CD4-positive, alpha-beta T cell treated with Interferon gamma for 1 hour (primary cell): Measurements from ENCODE around the gene FGF6.
"Not testable (repeated sequence)": the region's sequence is repeated elsewhere in the genome, so short reads cannot be mapped to it uniquely, and the experiment has no call there.

ENCODE experiments used
- DNase-seq: peaks from one replicate; pipeline ENCODE4 v3.0.0-alpha.2; 2020

FGF6 gene

DNA sequence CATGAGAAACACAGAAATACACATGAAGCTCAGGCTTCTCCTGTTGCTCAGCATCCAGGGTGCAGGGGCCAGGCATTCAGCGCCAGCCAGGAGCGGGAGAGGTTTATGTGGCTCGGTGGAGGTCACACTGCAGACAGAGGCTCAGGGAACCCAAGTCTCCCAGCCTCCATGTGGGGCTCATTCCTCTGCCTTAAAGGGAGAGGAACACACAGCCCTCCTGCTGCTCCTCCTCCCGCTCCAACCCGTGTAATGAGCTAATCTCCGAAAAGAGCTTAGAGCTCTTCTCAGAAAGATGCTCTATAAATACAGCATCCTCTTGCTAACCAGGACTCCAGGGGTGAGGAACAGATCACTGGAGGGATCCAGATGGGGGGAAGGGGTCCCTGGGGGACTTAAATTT, 28.2 kb downstream of the FGF6 start:
- DNase-seq, result no peak

DNA sequence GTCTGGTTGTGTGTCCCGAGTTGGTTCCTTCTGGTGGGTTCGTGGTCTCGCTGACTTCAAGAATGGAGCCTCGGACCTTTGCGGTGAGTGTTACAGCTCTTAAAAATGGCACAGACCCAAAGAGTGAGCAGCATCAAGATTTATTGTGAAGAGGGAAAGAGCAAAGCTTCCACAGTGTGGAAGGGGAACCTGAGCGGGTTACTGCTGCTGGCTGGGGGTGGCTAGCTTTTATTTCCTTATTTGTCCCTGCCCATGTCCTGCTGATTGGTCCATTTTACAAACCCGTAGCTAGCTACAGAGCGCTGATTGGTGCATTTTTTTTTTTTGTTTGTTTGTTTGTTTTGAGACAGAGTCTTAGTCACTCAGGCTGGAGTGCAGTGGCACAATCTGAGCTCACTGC, 29.3 kb downstream of the FGF6 start:
- DNase-seq, result no peak

DNA sequence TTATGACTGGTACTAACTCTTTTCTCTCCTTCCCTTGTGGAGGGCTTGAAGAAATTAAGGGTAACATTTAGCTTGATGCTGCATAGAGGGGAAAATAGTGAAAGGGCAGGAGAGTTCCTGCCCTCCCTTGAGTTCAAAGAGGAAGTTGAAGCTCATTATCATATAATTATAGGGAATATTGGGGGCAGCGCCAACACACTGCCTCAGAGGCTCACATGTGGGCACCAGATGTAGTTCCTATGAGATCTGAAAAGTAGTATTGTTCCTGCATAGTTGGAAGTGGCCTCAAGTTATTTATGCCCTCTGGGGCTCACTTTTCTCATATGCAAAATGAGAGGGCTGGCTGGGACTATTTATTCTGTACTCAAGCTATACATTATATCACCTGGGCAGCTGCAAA, 33.1 kb downstream of the FGF6 start:
- no peak for DNase-seq

DNA sequence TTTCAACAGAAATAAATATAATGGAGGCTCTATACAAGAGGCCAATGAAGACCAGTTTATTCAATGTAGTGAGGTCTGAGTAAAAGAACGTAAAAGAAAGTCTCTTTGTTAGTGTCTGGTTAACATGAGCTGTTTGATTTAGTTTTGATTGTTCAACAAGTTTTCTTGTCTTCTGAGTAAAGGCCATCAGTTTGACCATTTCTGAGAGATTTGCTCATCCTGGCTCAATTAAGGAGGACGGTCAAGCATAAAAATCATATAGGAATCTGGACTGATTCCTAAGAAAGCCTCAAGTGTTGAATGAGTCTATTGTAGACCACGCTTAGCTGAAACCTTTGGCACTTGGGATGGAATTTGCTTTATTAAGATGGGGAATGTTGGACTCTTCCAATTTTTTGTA, 33.6 kb downstream of the FGF6 start:
- no peak for DNase-seq

DNA sequence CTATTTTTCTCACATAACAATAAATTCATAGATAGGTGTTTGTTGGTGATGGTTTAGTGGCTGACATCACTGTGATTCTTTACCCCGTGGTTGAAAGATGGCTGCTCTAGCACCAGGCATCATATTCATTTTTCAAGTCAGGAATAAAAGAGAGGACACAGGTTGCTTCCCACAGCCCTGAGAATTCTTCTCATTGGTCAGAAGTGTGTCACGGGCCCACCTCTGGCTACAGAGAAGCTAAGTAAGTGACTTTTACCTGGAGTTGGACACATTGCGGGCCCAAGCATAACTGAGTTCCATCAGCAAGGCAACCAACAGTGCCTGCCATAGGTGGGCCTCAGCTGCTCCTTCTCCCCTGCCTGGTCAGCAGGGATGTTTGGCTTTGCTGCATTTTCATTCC, 38.5 kb downstream of the FGF6 start:
- DNase-seq, result no peak

DNA sequence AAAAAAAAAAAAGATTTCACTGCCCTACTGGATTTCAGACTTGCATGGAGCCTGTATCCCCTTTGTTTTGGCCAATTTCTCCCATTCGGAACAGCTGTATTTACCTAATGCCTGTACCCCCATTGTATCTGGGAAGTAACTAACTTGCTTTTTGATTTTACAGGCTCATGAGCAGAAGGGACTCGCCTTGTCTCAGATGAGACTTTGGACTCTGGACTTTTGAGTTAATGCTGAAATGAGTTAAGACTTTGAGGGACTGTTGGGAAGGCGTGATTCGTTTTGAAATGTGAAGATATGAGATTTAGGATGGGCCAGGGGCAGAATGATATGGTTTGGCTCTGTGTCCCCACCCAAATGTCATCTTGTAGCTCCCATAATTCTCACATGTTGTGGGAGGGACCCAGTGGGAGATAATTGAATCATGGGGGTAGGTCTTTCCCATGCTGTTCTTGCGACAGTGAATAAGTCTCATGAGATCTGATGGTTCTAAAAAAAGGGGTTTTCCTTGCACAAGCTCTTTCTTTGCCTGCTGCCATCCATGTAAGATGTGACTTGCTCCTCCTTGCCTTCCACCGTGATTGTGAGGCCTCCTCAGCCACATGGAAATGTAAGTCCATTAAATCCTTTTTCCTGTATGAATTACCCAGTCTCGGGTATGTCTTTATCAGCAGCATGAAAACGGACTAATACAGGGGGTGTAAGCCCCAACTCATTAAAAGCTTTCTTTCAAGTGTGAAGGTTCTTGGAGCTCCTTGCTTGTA, 40.6 kb downstream of the FGF6 start:
- not testable (repeated sequence) for DNase-seq

DNA sequence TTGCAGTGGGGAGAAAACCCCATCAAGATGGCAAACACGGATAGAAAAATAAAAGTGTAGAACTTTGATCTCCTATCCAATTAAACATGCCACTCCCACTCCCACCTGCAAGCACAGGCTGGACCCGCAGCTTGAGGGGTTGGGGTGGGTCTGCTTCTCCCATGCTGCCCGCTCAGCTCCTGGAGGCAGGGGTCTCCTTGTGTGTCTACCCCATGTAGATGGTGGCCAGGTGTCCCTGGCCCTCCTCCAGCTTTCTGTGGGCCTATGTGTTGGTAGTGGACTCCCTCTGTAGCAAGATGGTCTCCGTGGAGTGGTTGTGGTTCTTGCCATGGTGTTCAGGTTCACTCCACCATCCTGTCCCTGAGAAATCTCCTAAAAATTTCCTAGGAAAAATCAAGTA, 42.6 kb downstream of the FGF6 start:
- DNase-seq, result no peak

DNA sequence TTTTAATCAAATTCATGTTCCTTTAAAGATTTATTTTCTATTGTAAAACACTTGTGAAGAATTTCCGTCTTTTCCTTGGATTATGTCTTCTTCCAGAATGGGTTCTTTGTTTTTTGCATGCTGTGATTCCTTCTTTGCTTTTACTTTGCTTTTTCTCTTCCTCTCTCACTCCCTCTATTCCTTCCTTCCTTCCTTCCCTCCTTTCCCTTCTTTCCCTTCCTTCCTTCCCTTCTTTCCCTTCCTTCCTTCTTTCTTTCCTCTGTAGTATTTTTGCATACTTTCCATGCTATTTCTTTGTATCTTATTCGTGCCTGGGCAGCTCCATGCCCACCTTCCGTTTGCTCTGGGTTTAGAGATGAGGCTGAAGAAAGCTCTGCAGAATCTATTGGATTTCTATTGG, 44.5 kb downstream of the FGF6 start:
- DNase-seq, result no peak

DNA sequence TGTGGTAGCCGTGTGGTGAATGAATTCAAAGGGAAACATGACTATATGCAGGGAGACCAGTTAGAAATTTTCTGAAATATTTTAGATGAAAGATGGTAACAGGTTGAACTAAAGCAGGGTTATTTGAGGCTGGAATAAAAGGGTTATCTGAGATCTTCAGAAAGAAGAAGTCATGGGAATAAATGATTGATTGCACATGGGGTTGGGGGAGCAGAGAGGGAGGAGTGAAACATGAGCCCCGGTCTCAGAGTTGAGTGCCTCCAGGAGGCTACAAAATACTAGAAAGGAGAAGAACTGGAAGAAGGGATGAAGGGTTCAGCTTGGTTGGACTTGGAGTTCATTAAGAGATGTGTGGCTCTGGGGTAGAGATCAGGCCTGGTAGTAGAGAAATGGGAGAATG, 49.8 kb downstream of the FGF6 start:
- DNase-seq, result no peak

DNA sequence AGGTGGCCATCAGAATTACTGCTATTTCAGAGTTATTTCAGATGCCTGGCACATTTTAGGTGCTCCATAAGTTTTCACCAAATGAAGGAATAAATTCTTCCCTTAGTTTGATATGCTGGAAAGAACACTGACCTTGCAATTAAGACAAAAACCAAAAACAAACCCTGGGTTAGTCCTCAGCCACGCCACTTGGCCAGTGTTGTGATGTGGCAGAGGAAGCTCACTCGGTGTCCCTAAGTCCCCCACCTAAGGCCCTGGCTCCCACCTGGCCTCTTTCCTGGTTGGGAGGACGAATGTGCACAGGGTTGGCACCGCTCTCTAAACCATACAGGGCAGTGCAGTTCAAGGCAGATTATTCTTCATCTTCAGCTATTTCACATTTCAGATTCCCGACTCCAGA, 52.4 kb downstream of the FGF6 start:
- DNase-seq, result no peak

DNA sequence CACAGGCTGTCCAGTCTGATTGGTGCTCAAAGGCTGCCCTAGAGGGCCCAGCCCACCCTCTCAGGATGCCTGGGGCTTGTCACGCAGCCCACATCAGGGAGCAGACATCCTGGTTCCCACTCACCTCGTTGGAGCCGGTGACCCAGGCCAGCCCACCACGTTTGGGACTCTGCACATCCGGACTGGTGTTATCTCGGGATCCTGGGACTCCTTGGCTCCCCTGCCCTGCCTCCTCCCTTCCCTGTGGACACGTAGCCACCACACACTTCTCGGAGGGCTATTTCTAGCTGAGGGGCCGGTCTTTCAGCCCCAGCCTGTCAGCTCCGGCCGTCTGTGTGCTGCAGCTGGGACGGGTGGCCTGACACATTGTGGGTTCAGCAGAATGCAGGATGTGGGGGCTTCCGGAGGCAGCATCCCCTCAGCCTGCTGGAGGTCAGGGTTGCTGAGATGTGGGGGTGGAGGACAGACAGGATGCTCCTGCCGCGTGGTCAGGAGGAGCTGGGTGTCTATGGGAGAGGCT, 53.3 kb downstream of the FGF6 start:
- no peak for DNase-seq

DNA sequence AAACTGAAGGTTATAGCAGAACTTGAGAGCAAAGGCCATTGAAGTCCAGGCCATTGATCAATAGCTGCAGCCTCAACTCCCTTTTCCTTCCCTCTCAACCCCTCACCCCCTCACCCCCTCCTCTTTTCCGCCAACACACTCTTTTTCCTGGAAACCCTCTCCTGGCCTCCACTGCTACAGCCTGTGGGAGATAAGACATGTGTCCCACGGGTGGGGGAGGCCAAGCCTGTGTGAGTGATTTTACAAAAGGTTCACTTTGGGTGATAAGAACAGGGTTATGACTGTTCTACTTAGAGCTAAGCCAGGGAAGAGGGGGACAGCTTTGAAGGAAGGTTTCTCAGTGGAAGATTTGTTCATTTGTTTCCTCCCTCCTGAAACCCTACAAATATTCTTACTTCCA, 57.0 kb downstream of the FGF6 start:
- no peak for DNase-seq

DNA sequence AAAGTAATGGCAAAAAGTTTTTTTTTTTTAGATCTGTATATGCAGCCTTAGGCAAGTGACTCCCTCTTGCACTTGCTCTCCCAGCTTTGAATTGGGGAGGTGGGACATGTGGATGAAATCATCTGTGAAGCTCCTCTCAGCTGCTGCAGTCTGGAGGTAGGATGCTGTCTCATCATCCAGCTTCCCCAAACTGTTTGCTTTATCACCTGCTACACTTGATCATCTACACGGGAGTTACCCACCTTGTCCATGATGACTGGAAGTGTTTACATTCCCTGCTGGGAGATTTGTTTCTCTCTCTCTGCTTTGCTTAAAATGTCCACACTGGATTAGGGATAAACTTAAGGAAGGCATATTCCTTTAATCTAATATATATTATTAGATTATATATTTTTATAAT, 57.6 kb downstream of the FGF6 start:
- DNase-seq, result no peak

DNA sequence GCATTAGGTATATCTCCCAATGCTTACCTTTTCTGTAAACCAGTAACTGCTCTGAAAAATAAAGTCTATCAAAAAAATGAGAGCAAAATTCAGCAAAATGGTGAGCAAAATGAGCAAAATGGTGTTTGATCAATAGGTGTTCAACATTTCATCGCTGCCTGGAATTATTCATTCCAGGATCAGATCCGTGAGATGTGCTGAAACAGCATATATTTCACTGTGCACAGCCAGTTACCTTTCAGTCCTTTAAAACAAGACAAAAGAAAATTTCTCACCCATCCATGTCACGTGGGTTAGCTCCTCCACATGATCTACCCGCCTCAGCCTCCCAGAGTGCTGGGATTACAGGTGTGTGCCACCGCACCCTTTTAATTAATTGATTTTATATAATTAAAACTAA, 58.0 kb downstream of the FGF6 start:
- no peak for DNase-seq

DNA sequence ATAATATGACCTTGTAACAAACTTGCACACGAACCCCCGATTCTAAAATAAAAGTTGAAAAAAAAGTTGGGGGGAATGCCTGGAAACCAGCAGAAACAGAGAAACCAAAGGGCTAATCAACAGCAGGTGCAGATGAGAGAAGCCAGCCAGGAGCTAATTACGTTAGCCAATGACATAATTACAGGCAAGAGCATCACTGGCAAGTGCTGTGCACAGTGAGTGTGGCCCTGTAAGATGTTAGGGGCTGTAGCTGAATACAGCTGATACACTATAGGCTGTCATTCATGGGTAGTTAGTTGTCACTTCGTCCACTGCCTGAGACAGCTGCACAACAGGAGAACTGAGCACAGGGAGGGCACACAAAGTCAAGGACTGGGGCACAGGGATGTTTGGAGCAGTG, 58.8 kb downstream of the FGF6 start:
- DNase-seq, result no peak
